ENCODE results near the gene RAD51B.

RAD51B gene

DNA sequence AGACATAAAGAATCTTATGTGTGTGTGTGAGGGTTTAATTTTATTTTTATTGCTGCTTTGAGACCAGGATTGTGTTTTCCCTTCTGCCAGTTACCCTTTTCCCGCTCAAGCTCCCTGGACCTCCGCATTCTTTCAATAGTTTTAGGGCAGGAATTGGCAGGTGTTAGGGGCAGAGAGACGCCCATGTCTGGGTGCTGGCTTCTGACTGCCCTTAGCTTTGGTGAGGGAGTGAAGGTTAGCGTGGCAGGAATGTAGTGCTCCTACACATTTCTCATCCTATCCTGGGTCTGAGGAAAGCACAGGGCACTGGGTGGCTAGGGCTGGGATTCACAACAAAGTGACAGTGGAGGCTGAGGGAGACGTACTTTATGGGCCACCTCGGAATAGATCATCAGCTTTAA lies 545.2 kb downstream of the RAD51B start:
- TF ChIP-seq, protein P1, sequence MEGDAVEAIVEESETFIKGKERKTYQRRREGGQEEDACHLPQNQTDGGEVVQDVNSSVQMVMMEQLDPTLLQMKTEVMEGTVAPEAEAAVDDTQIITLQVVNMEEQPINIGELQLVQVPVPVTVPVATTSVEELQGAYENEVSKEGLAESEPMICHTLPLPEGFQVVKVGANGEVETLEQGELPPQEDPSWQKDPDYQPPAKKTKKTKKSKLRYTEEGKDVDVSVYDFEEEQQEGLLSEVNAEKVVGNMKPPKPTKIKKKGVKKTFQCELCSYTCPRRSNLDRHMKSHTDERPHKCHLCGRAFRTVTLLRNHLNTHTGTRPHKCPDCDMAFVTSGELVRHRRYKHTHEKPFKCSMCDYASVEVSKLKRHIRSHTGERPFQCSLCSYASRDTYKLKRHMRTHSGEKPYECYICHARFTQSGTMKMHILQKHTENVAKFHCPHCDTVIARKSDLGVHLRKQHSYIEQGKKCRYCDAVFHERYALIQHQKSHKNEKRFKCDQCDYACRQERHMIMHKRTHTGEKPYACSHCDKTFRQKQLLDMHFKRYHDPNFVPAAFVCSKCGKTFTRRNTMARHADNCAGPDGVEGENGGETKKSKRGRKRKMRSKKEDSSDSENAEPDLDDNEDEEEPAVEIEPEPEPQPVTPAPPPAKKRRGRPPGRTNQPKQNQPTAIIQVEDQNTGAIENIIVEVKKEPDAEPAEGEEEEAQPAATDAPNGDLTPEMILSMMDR (IDR thresholded peaks at IDR 0.05; ENCODE audit: extremely low read depth, missing control alignments) = no peak
- no peak for DNase-seq (ENCODE audit: low spot score)

DNA sequence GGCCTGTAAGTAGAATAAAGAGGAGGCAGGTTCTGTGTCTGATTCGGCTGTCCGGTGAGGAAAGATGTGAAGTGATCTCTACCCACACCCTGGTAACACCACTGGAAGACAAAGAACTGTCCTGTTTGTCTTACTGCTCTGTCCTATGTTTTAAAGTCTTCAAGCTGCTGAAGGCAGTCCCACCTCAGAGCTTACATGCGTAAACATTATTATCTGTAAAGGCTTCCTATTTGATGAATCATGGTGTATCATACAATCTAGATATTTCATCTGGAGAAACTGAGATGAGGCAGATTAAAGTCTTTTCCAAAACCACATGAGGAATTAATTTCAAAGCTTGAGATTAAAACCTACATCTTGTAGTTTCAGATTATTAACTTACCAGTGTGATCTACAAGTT lies 545.6 kb downstream of the RAD51B start:
- TF ChIP-seq, protein P1 (IDR thresholded peaks at IDR 0.05; ENCODE audit: extremely low read depth, missing control alignments) = no peak
- no peak for DNase-seq (ENCODE audit: low spot score)

DNA sequence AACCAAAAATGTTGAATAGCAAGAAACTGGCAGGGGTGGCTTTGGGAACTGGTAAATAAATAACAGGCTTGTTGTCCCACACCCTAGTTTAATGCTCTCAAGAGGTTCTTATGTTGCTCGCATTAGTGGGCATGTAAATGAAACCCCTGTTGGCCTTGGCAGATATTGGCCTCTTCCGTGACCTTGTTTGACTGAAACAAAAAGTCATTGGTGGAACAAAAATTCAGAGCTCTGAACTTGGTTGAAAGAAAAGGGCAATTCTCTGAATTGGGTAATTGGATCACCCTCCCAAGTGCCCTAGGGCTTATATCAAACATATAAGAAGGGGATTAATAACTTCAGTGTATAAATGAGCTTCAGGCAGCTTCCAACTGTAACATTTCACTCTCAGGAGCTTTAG lies 547.1 kb downstream of the RAD51B start:
- TF ChIP-seq, protein P1 (IDR thresholded peaks at IDR 0.05; ENCODE audit: extremely low read depth, missing control alignments) = no peak
- DNase-seq (ENCODE audit: low spot score) = no peak

DNA sequence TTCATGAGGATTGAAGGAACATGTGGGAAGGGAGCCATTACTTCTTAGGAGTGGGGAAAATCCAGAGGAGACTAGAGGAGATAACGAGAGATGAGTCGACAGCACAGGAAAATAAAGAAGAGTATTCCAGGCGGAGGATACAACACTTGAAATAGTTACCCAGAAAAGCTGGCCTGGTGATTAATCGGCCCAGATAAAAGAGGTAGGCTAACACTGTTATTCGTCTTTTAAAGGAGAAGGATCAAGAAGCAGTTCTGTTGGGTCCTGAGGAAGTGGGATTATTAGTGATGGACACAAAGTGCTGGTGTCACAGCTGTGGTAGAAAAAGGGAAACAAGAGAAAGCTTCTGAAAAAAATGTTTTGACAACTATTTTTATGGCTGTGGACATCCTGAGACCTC lies 548.0 kb downstream of the RAD51B start:
- no peak for DNase-seq (ENCODE audit: low spot score)
- TF ChIP-seq, protein P1 (IDR thresholded peaks at IDR 0.05; ENCODE audit: extremely low read depth, missing control alignments) = no peak

DNA sequence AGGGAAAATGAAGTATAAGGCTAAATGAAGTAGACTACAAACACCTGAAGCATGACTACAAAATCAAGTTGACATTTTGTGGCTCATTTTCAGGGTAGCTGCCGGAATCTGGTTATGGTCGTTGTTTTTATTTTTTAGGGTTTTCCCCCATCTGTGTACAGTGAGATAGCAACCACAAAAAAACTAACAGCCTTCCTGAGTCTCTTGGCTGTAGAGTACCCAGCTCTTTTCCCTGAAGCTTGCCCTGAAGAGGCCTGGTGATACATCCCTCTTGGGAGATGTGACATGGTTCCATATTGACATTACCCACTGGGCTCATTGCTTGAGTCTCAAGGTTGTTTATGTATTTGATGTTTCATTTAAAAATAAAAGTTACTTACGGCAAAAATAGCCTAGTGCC lies 549.3 kb downstream of the RAD51B start:
- TF ChIP-seq, protein P1 (IDR thresholded peaks at IDR 0.05; ENCODE audit: extremely low read depth, missing control alignments) = no peak

DNA sequence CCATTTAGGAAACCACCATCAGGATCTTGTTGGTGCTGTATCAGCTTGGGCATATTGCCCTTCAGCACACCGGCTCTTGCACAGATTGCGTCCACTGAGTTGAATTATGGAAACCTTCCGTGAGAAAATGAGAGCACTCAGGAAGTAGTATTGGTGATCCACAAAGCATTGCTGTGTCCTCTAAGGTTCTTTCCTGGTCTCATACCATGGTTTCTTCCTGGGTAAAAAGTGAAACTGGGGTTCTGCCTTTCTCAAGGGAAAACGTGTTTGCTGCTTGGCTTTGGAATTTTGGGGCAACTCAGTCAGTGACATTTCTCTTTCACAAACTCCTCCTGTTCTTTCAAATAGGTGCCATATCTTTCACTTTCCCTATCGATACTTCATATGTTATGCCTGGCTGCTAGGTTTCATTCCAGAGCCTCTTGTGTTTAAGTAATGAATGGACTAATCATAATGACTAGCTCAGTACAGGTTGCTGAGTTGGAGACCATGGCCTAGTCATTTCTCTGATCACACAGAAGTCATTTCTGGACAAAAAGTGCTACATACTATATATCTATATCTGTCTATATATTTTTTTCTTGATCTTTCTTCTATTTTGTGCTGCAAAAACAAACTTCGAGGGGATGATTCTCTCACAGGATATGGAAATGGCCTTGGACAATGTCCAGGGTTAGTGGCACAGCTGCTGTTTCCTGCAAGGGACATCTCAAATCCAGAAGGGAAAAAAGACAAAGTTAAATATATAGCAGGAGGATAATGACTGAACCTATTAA lies 549.9 kb downstream of the RAD51B start:
- DNase-seq (ENCODE audit: low spot score) = peak; percentile 31
- TF ChIP-seq, protein P1 (IDR thresholded peaks at IDR 0.05; ENCODE audit: extremely low read depth, missing control alignments) = no peak

More for the DNA sequence above, 549.3 kb downstream of the RAD51B start:
- peak; percentile 46 for DNase-seq (ENCODE audit: low spot score)

DNA sequence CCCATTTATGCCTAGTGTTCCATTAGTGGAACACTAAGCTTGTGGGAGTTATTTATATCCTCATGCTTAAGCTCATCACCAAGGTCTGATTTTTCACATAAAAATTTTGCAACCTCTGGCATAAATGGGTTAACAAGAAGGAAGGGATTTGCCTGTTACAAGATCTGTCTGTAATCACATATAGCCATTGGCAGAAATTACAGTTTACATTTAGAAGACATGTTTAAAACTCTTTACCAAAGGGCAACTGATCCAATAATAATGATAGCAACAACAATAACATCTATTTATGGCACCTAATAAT lies 550.4 kb downstream of the RAD51B start:
- DNase-seq (ENCODE audit: low spot score) = no peak
- TF ChIP-seq, protein P1 (IDR thresholded peaks at IDR 0.05; ENCODE audit: extremely low read depth, missing control alignments) = no peak

Measured in GM20000 (cell line).